GM23248 (cell line): ENCODE results near the gene SLC12A3. TPM values are rescaled to one million over a fixed set of nuclear protein-coding genes. Genes with fewer than 3 reads are reported as not detected.

ENCODE experiments used
- DNase-seq: peaks from one replicate; pipeline ENCODE4 v3.0.0-alpha.2; 2015
- H2AFZ ChIP-seq: fragments of 200-600 bp; sonication (generic); 2 replicates; pipeline ENCODE4 v1.6.1; 2016; ENCODE audit warnings: antibody characterized with exemption
- H3F3A ChIP-seq: fragments of 200-600 bp; sonication (generic); 2 replicates; pipeline ENCODE4 v1.6.1; 2016; ENCODE audit warnings: mild to moderate bottlenecking, antibody characterized with exemption, mixed run types; ENCODE audit not compliant: insufficient read depth
- H3K27ac ChIP-seq: fragments of 200-600 bp; sonication (generic); 2 replicates; pipeline ENCODE4 v1.5.1; 2016; ENCODE audit warnings: mild to moderate bottlenecking
- H3K27me3 ChIP-seq: fragments of 200-600 bp; sonication (generic); replicated peaks from 2 replicates; pipeline ENCODE4 v1.6.1; 2016; ENCODE audit warnings: mild to moderate bottlenecking; ENCODE audit not compliant: insufficient read depth
- H3K36me3 ChIP-seq: fragments of 200-600 bp; sonication (generic); 2 replicates; pipeline ENCODE4 v1.6.1; 2016; ENCODE audit warnings: low read depth, mild to moderate bottlenecking
- H3K4me1 ChIP-seq: fragments of 200-600 bp; sonication (generic); 2 replicates; pipeline ENCODE4 v1.6.1; 2016; ENCODE audit warnings: mild to moderate bottlenecking; ENCODE audit not compliant: insufficient read depth
- H3K4me2 ChIP-seq: fragments of 200-600 bp; sonication (generic); one replicate; pipeline ENCODE4 v1.6.1; 2016; ENCODE audit warnings: mild to moderate bottlenecking; ENCODE audit not compliant: unreplicated experiment
- H3K4me3 ChIP-seq: fragments of 200-600 bp; sonication (generic); 2 replicates; pipeline ENCODE4 v1.5.1; 2016; ENCODE audit warnings: mild to moderate bottlenecking
- H3K79me2 ChIP-seq: fragments of 200-600 bp; sonication (generic); 2 replicates; pipeline ENCODE4 v1.6.1; 2016; ENCODE audit warnings: mild to moderate bottlenecking; ENCODE audit not compliant: insufficient read depth
- H3K9ac ChIP-seq: fragments of 200-600 bp; sonication (generic); 2 replicates; pipeline ENCODE4 v1.6.1; 2016; ENCODE audit warnings: mild to moderate bottlenecking
- H3K9me2 ChIP-seq: fragments of 200-600 bp; sonication (generic); 2 replicates; pipeline ENCODE4 v1.6.1; 2016; ENCODE audit warnings: mixed run types, mild to moderate bottlenecking, moderate library complexity; ENCODE audit not compliant: insufficient read depth
- H3K9me3 ChIP-seq: fragments of 200-600 bp; sonication (generic); one replicate; pipeline ENCODE4 v1.6.1; 2017; ENCODE audit warnings: low read depth
- H4K20me1 ChIP-seq: fragments of 200-600 bp; sonication (generic); 2 replicates; pipeline ENCODE4 v1.6.0; 2016; ENCODE audit not compliant: insufficient read depth
- EZH2 ChIP-seq: fragments of 200-600 bp; sonication (generic); IDR thresholded peaks from 2 replicates; pipeline ENCODE4 v1.6.1; 2018; ENCODE audit warnings: antibody characterized with exemption, mild to moderate bottlenecking; ENCODE audit not compliant: insufficient read depth, poor library complexity, severe bottlenecking
- EZH2phosphoT487 ChIP-seq: fragments of 200-600 bp; sonication (generic); IDR thresholded peaks from 2 replicates; pipeline ENCODE4 v1.6.1; 2018; ENCODE audit warnings: antibody characterized with exemption, moderate library complexity, mild to moderate bottlenecking, low read depth; ENCODE audit not compliant: insufficient read depth
- WGBS, 2 experiments: methylation state at CpG; one replicate each; pipeline ENCODE4 v1.1.6; 2015 to 2017; ENCODE audit warnings: low lambda C conversion rate in 2 of 2, low coverage in 1 of 2; ENCODE audit errors: missing lambda C conversion rate in 2 of 2; 5-methylcytosine and 5-hydroxymethylcytosine counted together
- in situ Hi-C: fragments of 300-500 bp; cut with MboI; formaldehyde crosslinking; loops from 2 replicates; pipeline ENCODE4 v1.15.0; 2020
- polyA plus RNA-seq: library from polyadenylated mRNA; unstranded; fragments of >200 nt; fragmentation: Nextera tagmentation; extraction: Ambion mirVana; gene quantifications from 2 replicates; pipeline ENCODE4 v1.2.1, GENCODE V29; 2016
- total RNA-seq: library from RNA; depleted of rRNA; stranded (reverse); fragments of >200 nt; shearing (Covaris generic); gene quantifications from 2 replicates; pipeline ENCODE4 v1.2.3, GENCODE V29; 2014

SLC12A3 gene
- total and polyA plus RNA-seq, 2 experiments from 2014 or later: not detected

- H3K27ac ChIP-seq: no peak overlapping the region
- H3K9me3 ChIP-seq: no peaks in the 10 kb centered on the region
- H3K27me3 ChIP-seq: no peaks in the 10 kb centered on the region
- no peaks in the 10 kb centered on the region for H3K4me1 ChIP-seq
- no peaks in the 10 kb centered on the region for H3F3A ChIP-seq
- in situ Hi-C loops: no loop called here
- no peaks in the 10 kb centered on the region for H3K9me2 ChIP-seq
- H3K79me2 ChIP-seq: no peaks in the 10 kb centered on the region
- DNase-seq: no peak
- H3K4me2 ChIP-seq: no peak overlapping the region
- H2AFZ ChIP-seq: no peak overlapping the region
- 0 out of 2 replicates have a peak overlapping the region, but pooled peaks have one; percentile 28 for H3K9ac ChIP-seq
- WGBS, 2 experiments: 87 to 89% methylated on average over 5 of the region's 5 CpGs
- TF ChIP-seq EZH2phosphoT487 (no peak), EZH2 (no peak)
- H4K20me1 ChIP-seq: no peaks in the 10 kb centered on the region
- peaks cover 23% of the 10 kb centered on the region for H3K36me3 ChIP-seq
- H3K4me3 ChIP-seq: no peak overlapping the region
Measured at GRCh38 chr16:56836410-56837230, 28.4 kb upstream of the SLC12A3 start.

- in situ Hi-C loops: no loop called here
- 94 to 95% methylated on average over 9 of the region's 9 CpGs for WGBS, 2 experiments
Measured at GRCh38 chr16:56838622-56839337, 26.2 kb upstream of the SLC12A3 start.

GRCh38 chr16:56841233-56841632, 23.8 kb upstream of the SLC12A3 start:
- no peaks in the 10 kb centered on the region for H3K79me2 ChIP-seq
- H3K27me3 ChIP-seq: no peaks in the 10 kb centered on the region
- peaks cover 7% of the 10 kb centered on the region; the same call in 1 of the 2 replicates for H3K36me3 ChIP-seq
- peak; percentile 74 for DNase-seq
- in situ Hi-C loops: no loop called here
- H3K27ac ChIP-seq: no peak overlapping the region
- WGBS, 2 experiments: 51 to 54% methylated on average over 2 of the region's 2 CpGs
- no peaks in the 10 kb centered on the region for H3K9me3 ChIP-seq
- no peak overlapping the region for H3K9ac ChIP-seq
- H3K4me1 ChIP-seq: no peaks in the 10 kb centered on the region
- H3K4me2 ChIP-seq: no peak overlapping the region
- no peak for TF ChIP-seq EZH2
- TF ChIP-seq EZH2phosphoT487: no peak
- no peaks in the 10 kb centered on the region for H3K9me2 ChIP-seq
- H3K4me3 ChIP-seq: no peak overlapping the region
- H4K20me1 ChIP-seq: no peaks in the 10 kb centered on the region
- H2AFZ ChIP-seq: no peak overlapping the region
- no peaks in the 10 kb centered on the region for H3F3A ChIP-seq

More at GRCh38 chr16:56838622-56839337, 26.2 kb upstream of the SLC12A3 start:
- Histone ChIP-seq H4K20me1 (no peaks in the 10 kb centered on the region), H3K4me3 (no peak overlapping the region), H3K4me1 (no peaks in the 10 kb centered on the region), H3K79me2 (no peaks in the 10 kb centered on the region), H3K36me3 (peaks cover 20% of the 10 kb centered on the region), H3K27me3 (no peaks in the 10 kb centered on the region), H3K9me2 (no peaks in the 10 kb centered on the region), H3K9ac (no peak overlapping the region), H3K4me2 (no peak overlapping the region), H3F3A (no peaks in the 10 kb centered on the region), H2AFZ (no peak overlapping the region), H3K27ac (no peak overlapping the region), H3K9me3 (no peaks in the 10 kb centered on the region)
- DNase-seq: no peak
- TF ChIP-seq EZH2 (no peak), EZH2phosphoT487 (no peak)

GRCh38 chr16:56841659-56842058, 23.3 kb upstream of the SLC12A3 start:
- no peaks in the 10 kb centered on the region for H3K27me3 ChIP-seq
- H3K9me2 ChIP-seq: no peaks in the 10 kb centered on the region
- in situ Hi-C loops: no loop called here
- DNase-seq: no peak
- H3K4me2 ChIP-seq: no peak overlapping the region
- no peak overlapping the region for H2AFZ ChIP-seq
- 96% methylated on average over 10 of the region's 10 CpGs for WGBS, 2 experiments
- no peak overlapping the region for H3K9ac ChIP-seq
- no peaks in the 10 kb centered on the region for H3K9me3 ChIP-seq
- H3K4me1 ChIP-seq: no peaks in the 10 kb centered on the region
- TF ChIP-seq EZH2phosphoT487: no peak
- TF ChIP-seq EZH2: no peak
- peaks cover 7% of the 10 kb centered on the region; the same call in 1 of the 2 replicates for H3K36me3 ChIP-seq
- no peak overlapping the region for H3K4me3 ChIP-seq
- no peaks in the 10 kb centered on the region for H3K79me2 ChIP-seq
- H3F3A ChIP-seq: no peaks in the 10 kb centered on the region
- H3K27ac ChIP-seq: no peak overlapping the region
- no peaks in the 10 kb centered on the region for H4K20me1 ChIP-seq
